ENCODE data around the gene PEX14. TPM values are rescaled to one million over a fixed set of nuclear protein-coding genes. Genes with fewer than 3 reads are reported as not detected.

The PEX14 gene
- total RNA-seq, 1 donor = 15.2 TPM

DNA sequence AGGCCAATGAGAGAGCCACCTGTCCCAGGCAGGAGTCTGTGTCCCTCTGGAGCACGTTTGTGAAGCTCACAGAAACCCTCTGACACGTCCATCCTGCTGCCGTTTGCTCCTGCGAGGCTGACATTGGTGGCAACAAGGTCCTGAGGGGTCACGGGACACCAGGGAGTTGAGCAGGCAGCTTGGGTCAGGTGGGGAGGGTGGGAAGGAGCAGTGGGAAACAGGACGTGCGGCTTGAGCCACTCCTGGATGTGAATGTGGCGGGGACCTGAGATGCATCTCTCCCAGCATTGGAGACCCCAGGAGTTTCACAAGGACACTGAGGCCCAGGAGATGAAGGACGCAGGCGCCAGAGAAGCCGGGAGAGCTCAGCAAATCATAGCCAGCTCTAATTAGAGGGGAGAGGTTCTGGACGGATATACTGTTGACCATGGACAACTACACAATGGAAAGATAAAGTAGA is 149.0 kb downstream of the PEX14 start:
- H3K27ac ChIP-seq (ENCODE audit: low read depth, low read length) = no peak overlapping the region
- H3K36me3 ChIP-seq (ENCODE audit: insufficient read depth, low read length) = peaks cover 23% of the 10 kb centered on the region
- no peaks in the 10 kb centered on the region for H3K4me1 ChIP-seq (ENCODE audit: insufficient read depth, low read length)
- TF ChIP-seq, protein P1, sequence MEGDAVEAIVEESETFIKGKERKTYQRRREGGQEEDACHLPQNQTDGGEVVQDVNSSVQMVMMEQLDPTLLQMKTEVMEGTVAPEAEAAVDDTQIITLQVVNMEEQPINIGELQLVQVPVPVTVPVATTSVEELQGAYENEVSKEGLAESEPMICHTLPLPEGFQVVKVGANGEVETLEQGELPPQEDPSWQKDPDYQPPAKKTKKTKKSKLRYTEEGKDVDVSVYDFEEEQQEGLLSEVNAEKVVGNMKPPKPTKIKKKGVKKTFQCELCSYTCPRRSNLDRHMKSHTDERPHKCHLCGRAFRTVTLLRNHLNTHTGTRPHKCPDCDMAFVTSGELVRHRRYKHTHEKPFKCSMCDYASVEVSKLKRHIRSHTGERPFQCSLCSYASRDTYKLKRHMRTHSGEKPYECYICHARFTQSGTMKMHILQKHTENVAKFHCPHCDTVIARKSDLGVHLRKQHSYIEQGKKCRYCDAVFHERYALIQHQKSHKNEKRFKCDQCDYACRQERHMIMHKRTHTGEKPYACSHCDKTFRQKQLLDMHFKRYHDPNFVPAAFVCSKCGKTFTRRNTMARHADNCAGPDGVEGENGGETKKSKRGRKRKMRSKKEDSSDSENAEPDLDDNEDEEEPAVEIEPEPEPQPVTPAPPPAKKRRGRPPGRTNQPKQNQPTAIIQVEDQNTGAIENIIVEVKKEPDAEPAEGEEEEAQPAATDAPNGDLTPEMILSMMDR (IDR thresholded peaks at IDR 0.05; ENCODE audit: extremely low read depth, low read depth, low read length) = no peak
- H3K9me3 ChIP-seq (ENCODE audit: low read depth, low read length) = no peaks in the 10 kb centered on the region
- no peaks in the 10 kb centered on the region for H3K79me2 ChIP-seq (ENCODE audit: insufficient read depth, low read length)
- no peak overlapping the region for H2AFZ ChIP-seq (ENCODE audit: low read length)
- H3K4me3 ChIP-seq (ENCODE audit: insufficient read depth, low read length) = no peak overlapping the region
- H3K27me3 ChIP-seq (ENCODE audit: insufficient read depth, low read length) = no peaks in the 10 kb centered on the region
- no peaks in the 10 kb centered on the region for H4K20me1 ChIP-seq (ENCODE audit: insufficient read depth, low read length)
- H3K4me2 ChIP-seq (ENCODE audit: insufficient read depth, low read length) = no peak overlapping the region
- DNase-seq (ENCODE audit: insufficient read length, low spot score, missing footprints) = peak; percentile 79

DNA sequence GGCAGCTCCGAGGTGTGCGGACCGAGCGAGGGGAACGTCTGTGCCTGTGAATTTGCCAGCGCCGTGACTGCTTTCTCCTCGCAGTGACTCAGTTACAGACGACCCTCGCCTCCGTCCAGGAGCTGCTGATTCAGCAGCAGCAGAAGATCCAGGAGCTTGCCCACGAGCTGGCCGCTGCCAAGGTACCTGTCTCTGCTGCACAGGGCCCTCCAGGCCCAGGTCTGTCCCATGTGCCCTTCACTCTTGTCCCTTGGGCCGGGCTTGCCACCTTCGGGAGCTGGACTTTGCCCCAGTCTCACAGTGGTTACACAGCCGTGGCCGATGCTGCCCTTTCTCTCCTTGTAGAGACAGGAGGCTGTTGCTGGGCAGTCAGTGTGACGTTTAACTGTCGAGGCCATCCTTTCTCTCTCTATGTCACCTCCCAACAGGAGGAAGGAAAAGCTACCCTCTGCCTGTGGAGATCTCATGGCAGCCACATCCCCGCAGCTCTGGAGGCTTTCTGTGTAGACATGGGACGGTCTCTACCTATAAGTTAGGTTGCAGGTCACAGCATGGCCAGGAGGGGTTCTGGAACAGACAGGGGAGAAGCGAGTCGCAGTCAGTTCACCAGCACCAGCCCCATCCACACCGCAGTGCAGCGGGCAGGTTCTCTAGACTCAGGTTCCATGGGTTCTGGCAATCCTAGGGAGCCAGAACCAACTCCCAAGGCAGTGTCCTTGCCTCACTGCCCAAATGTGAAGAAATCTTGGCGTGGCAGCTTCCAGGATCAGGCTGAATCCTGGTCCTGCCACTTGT is 149.7 kb downstream of the PEX14 start:
- TF ChIP-seq, protein P1 (IDR thresholded peaks at IDR 0.05; ENCODE audit: extremely low read depth, low read depth, low read length) = no peak
- H3K4me2 ChIP-seq (ENCODE audit: insufficient read depth, low read length) = no peak overlapping the region
- H2AFZ ChIP-seq (ENCODE audit: low read length) = no peak overlapping the region
- no peaks in the 10 kb centered on the region for H3K79me2 ChIP-seq (ENCODE audit: insufficient read depth, low read length)
- no peaks in the 10 kb centered on the region for H3K27me3 ChIP-seq (ENCODE audit: insufficient read depth, low read length)
- no peaks in the 10 kb centered on the region for H3K4me1 ChIP-seq (ENCODE audit: insufficient read depth, low read length)
- peaks cover 23% of the 10 kb centered on the region for H3K36me3 ChIP-seq (ENCODE audit: insufficient read depth, low read length)
- H3K27ac ChIP-seq (ENCODE audit: low read depth, low read length) = no peak overlapping the region
- H3K4me3 ChIP-seq (ENCODE audit: insufficient read depth, low read length) = no peak overlapping the region
- H4K20me1 ChIP-seq (ENCODE audit: insufficient read depth, low read length) = no peaks in the 10 kb centered on the region
- no peaks in the 10 kb centered on the region for H3K9me3 ChIP-seq (ENCODE audit: low read depth, low read length)
- DNase-seq (ENCODE audit: insufficient read length, low spot score, missing footprints) = no peak

DNA sequence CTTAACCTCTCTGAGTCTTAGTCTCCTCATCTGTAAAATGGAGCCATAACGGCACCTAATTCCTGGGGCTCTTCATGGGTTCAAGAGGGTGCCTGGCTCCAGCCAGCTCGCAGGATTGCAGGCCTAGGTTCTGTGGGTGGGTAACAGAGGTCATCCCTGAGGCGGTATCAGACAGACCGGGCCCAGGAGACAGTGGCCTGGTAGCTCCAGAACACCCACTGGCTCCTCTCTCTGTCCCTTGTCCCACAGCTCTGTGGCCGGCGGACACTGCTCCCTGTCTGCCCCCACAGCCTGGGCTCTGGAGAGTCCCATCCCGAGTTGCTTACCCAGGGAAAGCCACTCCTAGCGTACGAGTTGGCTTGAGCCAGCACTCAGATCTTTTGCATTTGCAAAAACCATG is 150.3 kb downstream of the PEX14 start:
- Histone ChIP-seq H3K36me3 (ENCODE audit: insufficient read depth, low read length) (peaks cover 23% of the 10 kb centered on the region), H3K4me1 (ENCODE audit: insufficient read depth, low read length) (no peaks in the 10 kb centered on the region), H3K4me2 (ENCODE audit: insufficient read depth, low read length) (no peak overlapping the region), H4K20me1 (ENCODE audit: insufficient read depth, low read length) (no peaks in the 10 kb centered on the region), H2AFZ (ENCODE audit: low read length) (no peak overlapping the region), H3K27me3 (ENCODE audit: insufficient read depth, low read length) (no peaks in the 10 kb centered on the region), H3K4me3 (ENCODE audit: insufficient read depth, low read length) (no peak overlapping the region), H3K79me2 (ENCODE audit: insufficient read depth, low read length) (no peaks in the 10 kb centered on the region), H3K9me3 (ENCODE audit: low read depth, low read length) (no peaks in the 10 kb centered on the region), H3K27ac (ENCODE audit: low read depth, low read length) (no peak overlapping the region)
- no peak for DNase-seq (ENCODE audit: insufficient read length, low spot score, missing footprints)
- TF ChIP-seq, protein P1 (IDR thresholded peaks at IDR 0.05; ENCODE audit: extremely low read depth, low read depth, low read length) = no peak

DNA sequence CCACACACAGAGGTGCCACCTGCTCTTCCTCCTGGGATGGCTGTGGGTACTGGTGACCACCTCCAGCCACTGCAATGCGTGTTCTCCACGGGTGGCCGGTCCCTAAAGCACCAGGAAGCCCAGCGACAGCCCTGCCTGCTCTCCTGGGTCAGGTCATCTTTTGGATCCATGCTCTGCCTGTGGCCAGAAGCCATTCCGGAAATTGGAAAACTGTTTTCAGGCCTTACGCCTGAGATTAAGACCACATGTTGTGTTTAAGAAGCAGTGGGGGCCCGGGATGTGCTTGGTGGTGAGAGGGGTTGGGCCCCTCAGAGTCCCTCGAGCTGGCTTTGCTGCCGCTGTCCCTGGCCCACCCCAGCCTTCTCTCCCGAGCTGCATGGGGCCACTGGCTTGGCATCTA is 150.8 kb downstream of the PEX14 start:
- TF ChIP-seq, protein P1 (IDR thresholded peaks at IDR 0.05; ENCODE audit: extremely low read depth, low read depth, low read length) = no peak
- H3K27me3 ChIP-seq (ENCODE audit: insufficient read depth, low read length) = no peaks in the 10 kb centered on the region
- H3K4me3 ChIP-seq (ENCODE audit: insufficient read depth, low read length) = no peak overlapping the region
- no peaks in the 10 kb centered on the region for H4K20me1 ChIP-seq (ENCODE audit: insufficient read depth, low read length)
- H3K4me2 ChIP-seq (ENCODE audit: insufficient read depth, low read length) = no peak overlapping the region
- no peak overlapping the region for H3K27ac ChIP-seq (ENCODE audit: low read depth, low read length)
- H3K9me3 ChIP-seq (ENCODE audit: low read depth, low read length) = no peaks in the 10 kb centered on the region
- peak; percentile 72 for DNase-seq (ENCODE audit: insufficient read length, low spot score, missing footprints)
- H3K36me3 ChIP-seq (ENCODE audit: insufficient read depth, low read length) = peaks cover 23% of the 10 kb centered on the region
- no peaks in the 10 kb centered on the region for H3K4me1 ChIP-seq (ENCODE audit: insufficient read depth, low read length)
- no peak overlapping the region for H2AFZ ChIP-seq (ENCODE audit: low read length)
- H3K79me2 ChIP-seq (ENCODE audit: insufficient read depth, low read length) = no peaks in the 10 kb centered on the region

Data from osteoblast (primary cell).